Cardiac muscle cell (in vitro differentiated cells and primary cell): ENCODE results near the gene LRTM2. TPM values are rescaled to one million over a fixed set of nuclear protein-coding genes. Genes with fewer than 3 reads are reported as not detected.

Experiments
- DNase-seq, 2 donors: peaks; one replicate each; pipeline versions ENCODE4 v3.0.0 to v3.0.0-alpha.2; 2010 to 2017; ENCODE audit warnings: low read depth in 1 of 2, low spot score in 1 of 2
- H3K27ac ChIP-seq: fragments of 200-600 bp; sonication (generic); 2 replicates; pipeline ENCODE4 v1.5.1; 2016
- H3K27me3 ChIP-seq: fragments of 200-600 bp; sonication (generic); 2 replicates; pipeline ENCODE4 v1.6.0; 2016; ENCODE audit warnings: control low read depth
- H3K36me3 ChIP-seq: fragments of 200-600 bp; sonication (generic); 2 replicates; pipeline ENCODE4 v1.5.1; 2016; ENCODE audit warnings: control low read depth
- H3K4me1 ChIP-seq: fragments of 200-600 bp; sonication (generic); 2 replicates; pipeline ENCODE4 v1.8.1; 2017; ENCODE audit warnings: low read depth, mild to moderate bottlenecking, mixed run types
- H3K4me3 ChIP-seq: fragments of 200-600 bp; sonication (generic); 2 replicates; pipeline ENCODE4 v1.5.1; 2016; ENCODE audit warnings: mild to moderate bottlenecking
- H3K9me3 ChIP-seq: fragments of 200-600 bp; sonication (generic); 2 replicates; pipeline ENCODE4 v1.5.1; 2017; ENCODE audit warnings: low read depth, mild to moderate bottlenecking, control low read depth
- polyA plus RNA-seq: library from polyadenylated mRNA; unstranded; fragments of >200 nt; fragmentation: Nextera tagmentation; extraction: Ambion mirVana; gene quantifications from 2 replicates; pipeline ENCODE4 v1.2.1, GENCODE V29; 2016
- total RNA-seq: library from RNA; depleted of rRNA; stranded (reverse); fragments of >200 nt; gene quantifications from 2 replicates; pipeline ENCODE4 v1.2.3, GENCODE V29; 2016
- TF ChIP-seq, protein P1 (sequence below): IDR thresholded peaks from 2 replicates; pipeline ENCODE4 v1.5.1; 2012; ENCODE audit warnings: low read depth, mild to moderate bottlenecking, low read length

LRTM2 gene
- total and polyA plus RNA-seq, 2 experiments from 2014 or later: not detected

DNA sequence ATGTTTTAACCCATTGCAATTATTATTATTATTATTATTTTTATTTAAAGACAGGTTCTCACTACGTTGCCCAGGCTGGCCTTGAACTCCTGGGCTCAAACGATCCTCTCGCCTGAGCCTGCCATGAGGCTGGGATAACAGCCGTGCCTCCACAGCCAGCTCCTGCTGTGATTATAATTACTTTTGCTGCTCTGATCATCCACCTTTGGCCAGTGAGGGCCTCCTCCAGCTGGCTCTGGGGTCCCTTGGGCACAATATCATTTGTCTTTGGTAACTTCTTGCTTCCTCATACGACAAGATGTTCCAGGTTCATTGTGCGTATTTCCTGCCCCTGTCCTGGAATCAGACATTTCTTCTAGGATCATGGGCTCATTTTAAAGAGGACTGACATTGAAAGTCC, 28.4 kb downstream of the LRTM2 start:
- no peak overlapping the region for H3K27ac ChIP-seq
- H3K4me1 ChIP-seq: no peaks in the 10 kb centered on the region
- no peak for DNase-seq
- TF ChIP-seq, protein P1, sequence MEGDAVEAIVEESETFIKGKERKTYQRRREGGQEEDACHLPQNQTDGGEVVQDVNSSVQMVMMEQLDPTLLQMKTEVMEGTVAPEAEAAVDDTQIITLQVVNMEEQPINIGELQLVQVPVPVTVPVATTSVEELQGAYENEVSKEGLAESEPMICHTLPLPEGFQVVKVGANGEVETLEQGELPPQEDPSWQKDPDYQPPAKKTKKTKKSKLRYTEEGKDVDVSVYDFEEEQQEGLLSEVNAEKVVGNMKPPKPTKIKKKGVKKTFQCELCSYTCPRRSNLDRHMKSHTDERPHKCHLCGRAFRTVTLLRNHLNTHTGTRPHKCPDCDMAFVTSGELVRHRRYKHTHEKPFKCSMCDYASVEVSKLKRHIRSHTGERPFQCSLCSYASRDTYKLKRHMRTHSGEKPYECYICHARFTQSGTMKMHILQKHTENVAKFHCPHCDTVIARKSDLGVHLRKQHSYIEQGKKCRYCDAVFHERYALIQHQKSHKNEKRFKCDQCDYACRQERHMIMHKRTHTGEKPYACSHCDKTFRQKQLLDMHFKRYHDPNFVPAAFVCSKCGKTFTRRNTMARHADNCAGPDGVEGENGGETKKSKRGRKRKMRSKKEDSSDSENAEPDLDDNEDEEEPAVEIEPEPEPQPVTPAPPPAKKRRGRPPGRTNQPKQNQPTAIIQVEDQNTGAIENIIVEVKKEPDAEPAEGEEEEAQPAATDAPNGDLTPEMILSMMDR: no peak
- no peaks in the 10 kb centered on the region for H3K9me3 ChIP-seq
- no peaks in the 10 kb centered on the region for H3K27me3 ChIP-seq
- H3K4me3 ChIP-seq: no peak overlapping the region
- H3K36me3 ChIP-seq: no peaks in the 10 kb centered on the region

DNA sequence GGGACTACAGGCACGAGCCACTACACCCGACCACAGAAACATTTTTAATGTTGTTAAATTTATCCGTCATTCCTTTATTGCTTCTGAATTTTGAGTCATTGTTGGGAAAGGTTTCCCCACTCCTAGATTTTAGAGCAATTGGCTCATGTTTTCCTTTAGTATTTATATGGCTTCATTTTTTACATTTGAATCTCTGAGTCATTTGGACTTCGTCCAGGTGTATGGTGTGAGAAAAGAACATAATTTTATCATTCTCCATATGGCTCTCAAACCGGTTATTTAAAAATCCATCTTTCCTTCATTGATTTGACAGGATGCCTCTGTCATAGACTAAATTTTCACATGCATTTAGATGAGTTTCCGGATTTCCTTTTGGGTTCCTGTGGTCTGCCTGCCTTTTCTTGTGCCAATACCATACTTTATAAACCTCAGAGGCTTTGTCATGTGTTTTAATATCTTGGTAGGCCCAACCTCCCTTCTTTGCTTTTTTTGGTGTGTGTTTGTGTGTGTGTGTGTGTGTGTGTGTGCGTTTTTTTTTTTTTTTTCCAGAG, 30.9 kb downstream of the LRTM2 start:
- Histone ChIP-seq H3K36me3 (no peaks in the 10 kb centered on the region), H3K27me3 (no peaks in the 10 kb centered on the region), H3K4me1 (no peaks in the 10 kb centered on the region), H3K4me3 (no peak overlapping the region), H3K27ac (no peak overlapping the region), H3K9me3 (no peaks in the 10 kb centered on the region)
- peak in 1 of 2 donors; percentile 74 for DNase-seq
- TF ChIP-seq, protein P1: no peak

DNA sequence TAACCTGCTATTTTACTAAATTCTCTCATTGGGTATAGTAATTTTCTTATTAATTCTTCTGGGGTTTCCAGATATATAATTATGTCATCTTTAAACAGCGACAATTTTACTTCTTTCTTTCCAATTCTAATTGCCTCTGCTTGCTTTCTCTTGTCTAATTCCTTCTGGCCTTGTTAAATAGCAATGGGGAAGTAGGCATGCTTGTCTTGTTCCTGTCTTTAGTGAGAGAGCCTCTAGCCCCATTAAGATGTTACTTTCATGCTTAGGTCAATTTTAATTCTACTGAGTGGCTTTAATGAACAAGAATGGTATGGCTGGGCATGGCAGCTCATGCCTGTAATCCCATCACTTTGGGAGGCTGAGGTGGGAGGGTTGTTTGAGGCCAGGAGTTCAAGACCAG, 31.7 kb downstream of the LRTM2 start:
- TF ChIP-seq, protein P1: no peak
- no peak for DNase-seq
- H3K9me3 ChIP-seq: no peaks in the 10 kb centered on the region

DNA sequence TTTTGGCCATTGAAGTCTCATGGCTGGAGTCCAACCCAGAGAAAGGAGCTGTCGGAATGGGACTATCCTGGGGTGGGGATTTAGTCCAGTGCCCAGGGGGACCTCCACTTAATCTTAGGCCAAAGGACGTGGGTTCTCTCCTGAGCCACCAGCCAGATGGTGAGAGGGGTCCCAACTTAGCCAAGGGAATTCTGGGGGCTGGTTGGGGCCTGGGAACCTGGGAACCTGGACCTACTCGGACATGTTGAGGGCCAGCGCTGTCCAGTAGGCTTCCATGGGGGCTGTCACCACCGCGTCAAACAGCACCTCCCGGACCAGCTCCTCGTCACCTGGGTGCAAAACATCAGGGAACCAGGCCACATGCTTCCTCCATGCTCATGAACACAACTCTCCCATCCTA, 33.4 kb downstream of the LRTM2 start:
- no peak overlapping the region for H3K4me3 ChIP-seq
- DNase-seq: no peak
- TF ChIP-seq, protein P1: no peak

More for the DNA sequence above, 31.7 kb downstream of the LRTM2 start:
- Histone ChIP-seq H3K36me3 (no peaks in the 10 kb centered on the region), H3K4me3 (no peak overlapping the region), H3K27me3 (no peaks in the 10 kb centered on the region), H3K4me1 (no peaks in the 10 kb centered on the region), H3K27ac (no peak overlapping the region)

DNA sequence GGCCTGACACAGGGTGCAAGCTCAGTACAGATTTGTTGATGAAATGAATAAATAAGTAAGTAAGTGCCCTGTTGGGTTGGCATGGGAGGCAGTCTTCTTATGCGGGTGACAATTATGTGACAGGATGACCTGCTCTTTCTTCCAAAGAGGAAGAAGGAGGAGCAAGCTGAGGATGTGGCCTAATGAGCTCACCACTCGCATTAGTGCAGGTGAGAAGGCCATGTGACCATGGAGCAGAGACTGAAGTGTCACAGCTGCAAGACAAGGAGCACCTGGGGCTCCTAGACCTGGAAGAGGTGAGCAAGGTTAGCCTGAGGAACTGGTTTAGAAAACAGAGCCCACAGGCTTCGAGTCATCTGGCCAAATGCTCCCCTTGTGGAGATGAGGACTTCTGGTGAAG, 34.9 kb downstream of the LRTM2 start:
- no peaks in the 10 kb centered on the region for H3K36me3 ChIP-seq
- H3K27ac ChIP-seq: no peak overlapping the region
- DNase-seq: peak in 1 of 2 donors; percentile 20
- H3K4me1 ChIP-seq: no peaks in the 10 kb centered on the region
- no peaks in the 10 kb centered on the region for H3K9me3 ChIP-seq
- TF ChIP-seq, protein P1: no peak
- no peaks in the 10 kb centered on the region for H3K27me3 ChIP-seq
- no peak overlapping the region for H3K4me3 ChIP-seq

More for the DNA sequence above, 33.4 kb downstream of the LRTM2 start:
- H3K27me3 ChIP-seq: no peaks in the 10 kb centered on the region
- H3K27ac ChIP-seq: no peak overlapping the region
- H3K4me1 ChIP-seq: no peaks in the 10 kb centered on the region
- no peaks in the 10 kb centered on the region for H3K9me3 ChIP-seq
- no peaks in the 10 kb centered on the region for H3K36me3 ChIP-seq
